ENCODE measurements around the gene JPT2.
A peak's percentile ranks its signal among the peaks of the same experiment; 100 is the strongest.
"Not testable (repeated sequence)": the region's sequence is repeated elsewhere in the genome, so short reads cannot be mapped to it uniquely, and the experiment has no call there.

Gene JPT2

DNA sequence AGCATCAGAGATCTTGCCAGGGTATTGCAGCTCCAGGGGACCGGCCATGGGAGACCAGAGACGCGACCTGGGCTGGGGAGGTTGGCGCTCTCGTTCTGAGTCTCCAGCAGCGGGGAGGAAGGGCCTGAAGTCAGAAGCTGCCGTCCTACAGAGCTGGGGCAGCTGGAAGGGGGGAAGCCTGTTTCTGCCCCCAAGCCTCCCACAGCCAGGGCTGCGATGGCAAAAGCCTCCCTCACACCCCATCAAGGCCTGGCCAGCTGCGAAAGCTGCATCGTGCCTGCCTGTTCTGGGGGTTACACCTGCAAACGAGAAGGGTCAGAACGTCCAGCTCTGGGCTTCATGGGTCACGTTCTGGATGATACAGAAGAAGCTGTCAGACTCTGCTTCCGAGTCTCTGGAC is 54.0 kb downstream of the JPT2 start:
- no peak for DNase-seq (ENCODE audit: low read depth)

DNA sequence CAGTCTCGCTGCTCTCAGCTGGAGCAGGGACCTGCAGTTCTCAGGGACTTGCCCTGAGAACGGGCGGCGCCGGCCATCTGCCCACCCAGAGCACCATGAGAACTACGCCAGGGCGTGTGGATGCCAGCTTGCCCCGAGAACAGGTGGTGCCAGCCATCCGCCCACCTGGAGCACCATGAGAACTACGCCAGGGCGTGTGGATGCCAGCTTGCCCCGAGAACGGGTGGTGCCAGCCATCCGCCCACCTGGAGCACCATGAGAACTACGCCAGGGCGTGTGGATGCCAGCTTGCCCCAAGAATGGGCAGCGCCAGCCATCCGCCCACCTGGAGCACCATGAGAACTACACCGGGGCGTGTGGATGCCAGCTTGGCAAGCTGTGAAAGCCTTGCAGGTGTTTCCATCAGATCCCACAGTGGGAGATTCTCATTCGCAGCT is 54.5 kb downstream of the JPT2 start:
- DNase-seq (ENCODE audit: low read depth): not testable (repeated sequence)

DNA sequence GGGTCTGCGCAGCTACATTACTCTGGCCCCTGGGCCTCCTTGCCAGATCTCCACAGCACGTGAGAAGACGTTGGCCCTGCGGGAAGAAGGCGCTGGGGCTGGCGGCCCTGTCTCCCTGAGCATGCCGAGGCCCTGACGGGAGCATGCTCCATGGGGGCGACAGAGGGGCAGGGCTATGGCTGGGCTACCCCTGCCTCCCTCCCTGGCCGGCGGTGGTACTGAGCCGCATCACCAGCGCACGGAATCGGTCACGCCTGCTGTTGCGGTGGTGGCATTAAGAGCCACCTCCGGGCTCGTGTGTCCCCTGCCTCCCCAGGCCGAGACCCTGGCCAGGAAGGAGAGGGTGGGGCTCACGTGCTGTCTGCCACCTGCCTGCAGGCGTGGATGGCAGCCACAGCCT is 56.0 kb downstream of the JPT2 start:
- DNase-seq (ENCODE audit: low read depth): no peak

DNA sequence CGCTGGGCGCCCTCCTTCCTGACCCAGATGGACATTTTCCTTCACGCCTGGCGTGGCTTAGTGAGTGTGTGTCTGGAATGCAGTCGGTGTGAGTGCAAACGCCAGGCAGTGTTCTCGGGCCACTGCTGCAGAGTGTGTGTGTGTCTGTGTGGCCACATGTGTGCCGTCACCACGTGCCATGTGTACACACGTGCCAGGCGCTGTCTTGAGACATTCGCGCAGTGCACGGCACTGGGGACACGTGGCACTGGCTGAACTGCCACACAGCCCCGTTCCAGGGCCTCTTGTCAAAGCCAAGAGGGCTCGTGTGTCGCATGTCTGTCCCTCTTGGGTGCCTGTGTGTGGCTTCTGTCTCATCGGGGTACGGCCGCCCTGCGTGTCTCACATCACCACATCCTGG is 56.7 kb downstream of the JPT2 start:
- no peak for DNase-seq (ENCODE audit: low read depth)

DNA sequence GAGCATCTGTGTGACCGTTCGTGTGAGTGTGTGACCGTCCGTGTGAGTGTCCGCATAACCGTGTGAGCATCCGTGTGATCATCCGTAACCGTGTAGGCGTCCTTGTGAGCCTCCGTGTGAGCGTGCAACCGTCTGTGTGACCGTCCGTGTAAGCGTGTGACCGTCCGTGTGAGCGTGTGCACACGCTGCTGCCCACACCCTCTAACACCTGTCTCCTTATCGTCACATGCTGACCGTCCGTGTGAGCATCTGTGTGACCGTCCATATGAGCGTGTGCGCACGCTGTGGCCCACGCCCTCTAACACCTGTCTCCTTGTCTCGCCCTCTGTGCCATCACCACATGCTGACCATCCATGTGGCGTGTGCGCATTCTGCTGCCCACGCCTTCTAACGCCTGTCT is 62.2 kb downstream of the JPT2 start:
- no peak for DNase-seq (ENCODE audit: low read depth)

DNA sequence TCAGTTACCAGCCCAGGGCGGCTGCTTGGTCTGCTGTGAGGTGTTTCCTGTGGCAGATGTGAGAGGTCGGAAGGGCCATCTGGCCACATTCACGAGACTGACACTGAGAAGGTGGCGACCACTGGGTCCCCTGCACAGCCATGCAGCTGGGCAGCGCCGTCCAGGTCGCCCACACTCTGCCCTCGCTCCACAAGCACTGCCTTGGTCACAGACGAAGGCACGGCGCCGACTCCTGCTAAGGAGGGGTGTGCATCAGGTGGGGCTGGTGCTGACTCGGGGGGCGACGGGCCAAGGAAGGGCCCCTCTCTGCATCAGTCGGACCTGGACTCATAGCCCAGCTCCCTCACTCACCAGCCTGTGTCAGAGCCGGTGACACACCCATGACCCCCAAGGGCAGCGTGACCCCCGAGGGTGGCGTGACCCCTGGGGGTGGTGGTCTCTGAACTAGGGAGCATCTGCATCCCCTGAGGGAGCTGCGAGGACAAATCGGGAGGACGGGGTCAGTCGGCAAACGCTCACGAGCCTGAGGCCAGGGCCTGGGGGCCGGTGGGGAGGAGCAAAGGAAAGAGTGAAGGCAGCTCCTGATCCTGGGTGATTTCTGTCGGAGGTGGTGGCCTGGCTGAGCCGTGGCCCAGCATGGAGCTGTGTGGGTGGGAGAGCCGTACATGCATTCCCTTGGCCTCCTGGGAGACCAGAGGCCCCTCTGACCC is 62.9 kb downstream of the JPT2 start:
- DNase-seq (ENCODE audit: low read depth): no peak

DNA sequence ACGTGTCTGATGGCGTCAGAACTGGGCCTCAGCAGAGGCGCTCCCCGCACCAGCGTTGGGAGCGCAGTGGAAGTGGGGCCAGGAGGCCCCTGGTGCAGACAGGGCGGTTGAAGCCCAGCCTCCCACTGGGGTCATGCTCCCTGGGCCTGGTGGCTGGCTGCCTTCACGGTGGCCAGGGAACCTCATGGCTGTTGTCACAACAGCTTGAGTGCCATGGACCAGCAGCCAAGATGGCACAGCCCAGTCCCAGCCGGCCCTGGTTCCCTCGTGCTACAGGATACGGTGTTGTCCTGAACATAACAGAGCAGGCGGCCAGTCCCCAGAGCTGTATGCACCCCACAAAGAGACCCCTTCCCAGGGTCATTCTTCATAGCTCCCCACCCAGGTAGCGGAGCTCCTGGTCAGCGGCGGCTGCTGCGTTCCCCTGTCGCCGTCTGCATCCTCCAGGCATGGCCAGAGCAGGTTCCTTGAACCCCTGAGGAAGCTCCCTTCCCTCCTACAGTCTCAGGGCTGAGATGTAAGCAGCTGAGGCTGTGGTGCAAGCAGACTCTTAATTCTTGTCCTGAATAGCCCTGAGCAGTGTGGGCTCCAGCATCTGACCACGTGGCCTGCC is 63.6 kb downstream of the JPT2 start:
- DNase-seq (ENCODE audit: low read depth): no peak

DNA sequence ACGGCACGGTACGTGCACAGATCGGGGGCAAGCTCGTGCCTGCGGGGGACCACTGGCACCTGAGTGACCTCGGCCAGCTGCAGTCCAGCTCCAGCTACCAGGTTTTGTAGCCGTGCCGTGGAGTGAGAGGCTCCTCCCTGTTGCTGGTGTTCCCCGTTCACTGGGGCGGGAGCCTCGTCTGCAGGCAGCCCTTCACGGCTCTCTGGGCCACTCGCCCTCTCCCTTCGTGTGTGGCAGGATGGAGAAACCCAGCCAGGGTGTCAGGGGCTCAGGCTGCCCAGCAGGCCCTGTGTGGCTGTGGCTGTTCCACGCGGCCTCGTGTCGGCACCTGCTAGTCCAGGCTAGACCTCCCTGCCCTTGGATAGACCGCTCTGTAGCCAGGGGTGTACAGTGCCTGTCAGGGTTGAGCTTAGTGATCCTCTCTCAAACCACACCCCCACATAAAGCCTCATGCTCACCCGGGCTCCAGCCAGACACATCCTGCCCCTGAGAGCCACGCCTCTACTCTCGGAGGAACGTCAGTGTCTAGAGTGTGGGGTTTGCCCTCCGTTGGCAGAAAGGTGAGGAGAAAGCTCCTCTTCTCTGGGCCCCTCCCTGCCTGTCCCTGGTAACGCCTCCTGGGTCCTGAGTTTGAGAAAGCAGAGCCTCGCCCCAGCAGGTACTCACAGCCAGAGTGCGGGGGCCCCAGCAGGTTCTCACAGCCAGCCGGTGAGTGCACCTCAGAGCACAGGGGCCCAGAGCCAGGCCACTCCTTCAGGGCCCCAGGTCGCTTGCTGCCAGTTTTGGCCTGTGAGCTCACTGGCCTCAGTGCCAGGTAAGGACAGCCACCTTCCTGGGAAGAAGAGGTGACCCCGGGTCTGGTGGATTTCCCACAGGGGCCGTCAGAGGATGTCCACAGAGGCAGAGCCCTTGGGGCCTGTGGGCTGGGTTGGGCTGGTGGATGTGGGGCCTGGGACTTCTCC is 65.6 kb downstream of the JPT2 start:
- DNase-seq (ENCODE audit: low read depth): no peak

DNA sequence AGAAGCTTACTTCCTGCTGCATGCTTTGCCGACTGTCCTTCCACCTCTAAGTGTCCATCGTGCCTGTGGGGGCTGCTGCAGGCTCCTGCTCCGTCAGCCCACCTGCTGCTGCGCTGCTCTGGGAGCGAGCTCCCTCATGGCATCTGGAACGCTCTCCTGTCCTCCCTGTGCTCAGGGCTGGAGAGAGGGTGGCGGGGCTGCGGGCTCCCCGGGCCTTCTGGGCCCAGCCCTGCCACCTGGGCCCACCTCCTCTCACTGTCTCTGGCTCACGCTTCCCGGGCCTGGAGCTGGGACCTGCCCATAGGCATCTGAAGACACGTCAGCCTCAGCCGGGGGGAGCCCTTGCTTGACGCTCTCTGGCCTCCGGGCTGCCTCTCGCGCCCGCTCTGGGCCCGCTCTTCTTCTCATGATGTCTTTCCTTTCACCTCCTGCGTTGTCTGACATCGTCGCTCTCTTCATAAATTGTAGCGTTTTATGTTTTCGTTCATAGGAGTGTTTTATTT is 66.3 kb downstream of the JPT2 start:
- DNase-seq (ENCODE audit: low read depth): no peak

DNA sequence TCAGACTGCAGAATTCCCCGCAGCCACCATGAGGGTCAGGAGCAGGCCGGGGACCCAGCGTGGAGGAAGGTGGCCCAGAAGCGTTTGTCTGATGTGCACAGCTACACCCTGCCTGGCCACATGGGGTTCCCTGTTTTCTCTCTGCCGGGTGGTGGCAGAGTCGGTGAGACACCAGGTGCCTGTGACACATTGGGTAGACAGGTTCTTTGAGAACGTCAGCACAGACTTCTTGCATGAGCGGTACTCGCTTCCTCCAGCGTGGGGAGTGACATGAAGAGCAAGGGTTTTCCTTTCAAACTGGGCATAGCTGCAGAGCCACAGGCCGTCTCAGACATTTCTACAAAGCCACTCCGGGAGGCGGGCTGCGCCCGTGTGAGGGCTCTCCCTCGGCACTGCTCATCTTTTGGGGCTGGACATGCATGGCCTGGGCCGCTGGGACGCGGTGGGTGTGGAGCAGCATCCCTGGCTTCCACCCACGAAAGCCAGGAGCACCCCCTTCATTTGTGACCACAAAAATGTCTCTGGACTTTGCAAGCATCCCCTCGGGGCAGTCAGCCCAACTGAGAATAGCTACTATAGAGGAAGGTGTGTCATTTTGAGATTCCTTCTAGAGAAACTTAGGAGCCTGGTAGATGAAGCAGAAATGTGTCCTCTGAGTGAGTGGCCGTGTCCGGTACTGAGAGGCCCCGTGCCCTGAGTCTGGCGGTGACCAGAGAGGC is 67.3 kb downstream of the JPT2 start:
- DNase-seq (ENCODE audit: low read depth): peak; percentile 35

DNA sequence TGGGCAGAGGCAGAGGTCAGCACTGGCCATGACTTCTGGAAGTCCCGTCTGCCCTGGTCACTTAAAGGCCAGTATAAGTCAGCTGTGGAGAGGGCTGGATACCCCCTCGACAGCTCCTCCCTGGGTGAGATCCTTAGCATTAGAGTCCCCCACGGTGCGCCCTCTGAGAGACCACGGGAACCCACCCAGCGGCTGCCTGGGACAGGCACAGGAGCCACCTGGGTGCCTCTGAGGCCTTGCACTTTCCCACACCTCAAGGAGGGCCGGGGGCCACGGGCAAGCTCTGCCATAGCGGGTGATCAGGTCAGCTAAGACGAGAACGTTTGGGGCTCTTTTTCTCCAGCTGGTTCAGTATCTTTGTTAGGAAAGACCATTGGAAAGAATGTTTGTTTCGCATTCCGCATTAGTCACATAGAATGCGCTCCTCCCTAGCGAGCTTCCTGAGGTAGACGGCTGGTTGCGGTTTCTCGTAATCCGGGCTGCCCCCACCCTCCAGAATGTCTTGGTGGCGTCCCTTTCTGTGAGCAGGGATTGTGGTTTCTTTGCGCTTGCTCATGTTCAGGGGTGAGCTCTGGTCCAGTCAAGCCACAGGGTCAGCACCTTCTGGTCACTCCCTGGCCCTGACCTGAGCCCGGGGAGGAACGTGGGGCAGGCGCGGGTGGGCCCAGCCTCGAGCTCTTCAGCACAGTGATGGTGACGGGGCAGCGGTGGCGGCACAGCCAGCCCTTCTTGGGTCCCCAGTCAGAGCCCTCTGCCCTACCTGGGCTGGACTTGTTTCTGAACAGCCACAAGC is 68.0 kb downstream of the JPT2 start:
- DNase-seq (ENCODE audit: low read depth): peak; percentile 56

DNA sequence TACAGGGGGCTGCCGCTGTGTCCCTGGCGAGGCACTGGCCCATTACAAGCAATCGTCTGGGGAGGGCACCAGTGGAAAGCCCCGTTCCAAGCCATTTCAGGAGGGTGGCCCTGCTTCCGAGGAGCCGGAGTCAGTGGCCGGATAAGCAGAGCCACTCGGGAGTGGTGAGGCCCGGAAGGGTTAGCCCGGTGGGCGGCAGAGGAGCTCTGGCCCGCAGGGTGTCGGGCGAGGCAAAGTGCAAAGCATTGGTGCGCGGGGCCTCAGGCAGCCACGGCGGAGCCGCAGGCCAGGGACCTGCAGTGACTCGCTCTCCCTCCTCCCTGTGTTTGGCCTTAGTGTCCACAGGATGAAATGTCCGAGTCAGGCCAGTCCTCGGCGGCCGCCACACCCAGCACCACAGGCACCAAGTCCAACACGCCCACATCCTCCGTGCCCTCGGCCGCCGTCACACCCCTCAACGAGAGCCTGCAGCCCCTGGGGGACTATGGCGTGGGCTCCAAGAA is 68.7 kb downstream of the JPT2 start:
- DNase-seq (ENCODE audit: low read depth): no peak

DNA sequence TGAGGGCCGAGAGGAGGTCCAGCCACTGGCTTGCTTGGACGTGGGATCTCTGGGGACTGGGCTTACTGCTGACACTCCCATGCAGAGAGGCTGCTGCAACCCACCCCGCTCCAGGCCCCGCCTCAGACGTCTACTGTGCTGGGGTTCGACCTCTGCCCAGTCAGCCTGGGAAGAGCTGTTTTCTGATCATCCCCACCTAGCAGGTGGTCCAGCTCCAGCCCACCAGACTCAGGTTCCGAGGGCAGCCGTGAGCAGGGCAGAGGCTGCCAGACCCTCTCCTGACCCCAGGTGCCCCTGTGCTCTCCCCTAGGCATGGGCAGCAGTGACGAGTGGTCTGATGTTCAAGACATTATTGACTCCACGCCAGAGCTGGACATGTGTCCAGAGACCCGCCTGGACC is 69.9 kb downstream of the JPT2 start:
- DNase-seq (ENCODE audit: low read depth): no peak

DNA sequence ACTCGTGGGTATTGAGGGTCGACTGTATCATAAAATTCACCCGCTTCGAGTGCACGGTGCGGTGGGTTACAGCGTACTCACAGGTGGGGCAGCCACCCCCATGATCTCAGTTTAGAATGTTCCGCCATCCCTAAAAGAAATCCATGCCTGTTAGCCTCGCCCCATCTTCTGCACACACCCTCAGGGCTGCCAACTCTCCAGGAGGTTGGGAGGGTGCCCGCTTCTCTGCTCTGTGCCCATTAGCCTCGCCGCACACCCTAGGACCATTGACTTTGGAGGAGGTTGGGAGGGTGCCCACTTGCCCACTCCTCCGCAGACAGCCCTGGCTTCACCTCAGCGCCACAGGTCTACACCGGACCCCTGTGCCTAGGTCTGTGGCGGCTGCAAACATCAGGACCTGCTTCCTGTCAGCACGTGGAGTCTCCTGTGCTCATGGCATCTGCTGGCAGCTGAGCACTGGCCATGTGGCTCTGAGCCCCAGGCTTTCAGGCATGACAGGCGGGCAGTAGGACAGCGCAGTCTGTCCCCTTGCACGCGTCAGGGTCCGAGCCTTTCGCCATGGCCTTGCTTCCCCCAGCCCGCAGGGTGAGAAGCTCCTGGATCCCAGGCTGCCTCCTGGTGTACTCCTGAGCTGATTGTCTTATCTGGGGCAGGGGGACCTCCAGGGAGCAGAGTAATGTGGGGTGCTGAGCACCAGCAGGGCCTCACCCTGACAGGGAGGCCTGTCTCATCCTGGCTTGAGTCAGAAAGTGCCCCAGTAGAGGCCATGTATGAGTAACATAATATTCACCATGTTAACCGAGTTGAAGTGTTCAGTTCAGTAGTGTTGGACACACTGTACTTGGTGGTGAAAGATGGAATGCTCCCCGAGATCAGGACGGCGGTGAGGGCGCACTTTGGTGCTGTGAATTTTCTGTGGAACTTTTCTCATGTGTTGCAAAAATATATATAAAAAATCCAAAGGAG is 71.4 kb downstream of the JPT2 start:
- DNase-seq (ENCODE audit: low read depth): no peak
